IMR-90 (cell line): ENCODE data around the gene TBX4. TPM values are rescaled to one million over a fixed set of nuclear protein-coding genes. Genes with fewer than 3 reads are reported as not detected.
"Not testable (repeated sequence)": the region's sequence is repeated elsewhere in the genome, so short reads cannot be mapped to it uniquely, and the experiment has no call there.

Experiments used
- ATAC-seq: fragments of 200-7000 bp; cut with Tn5 transposase; 2 replicates; pipeline ENCODE4 v1.9.1; 2020; ENCODE audit warnings: low read depth, mild to moderate bottlenecking, moderate library complexity
- BruUV-seq: library from RNA; stranded (reverse); fragments of 400-500 nt; replicated peaks from 2 replicates; lab custom pipeline; 2021; lab: Mats Ljungman, UMichigan
- CTCF ChIA-PET: fragments of 300-600 bp; formaldehyde crosslinking; extraction: SDS; loops from one replicate; lab custom pipeline; 2021; ENCODE audit warnings: antibody characterized with exemption; lab: Yijun Ruan, JAX
- POLR2A ChIA-PET: fragments of 300-600 bp; sonication (Branson Sonifier 250); formaldehyde crosslinking; loops from one replicate; lab custom pipeline; 2022; ENCODE audit warnings: antibody characterized with exemption; ENCODE audit not compliant: unreplicated experiment; lab: Charles Lee
- DNase-seq: peaks from one replicate; pipeline ENCODE4 v3.0.0; 2013
- H2AFZ ChIP-seq: replicated peaks from 2 replicates; pipeline ENCODE3; 2013; ENCODE audit warnings: low read length, mild to moderate bottlenecking; ENCODE audit not compliant: poor library complexity
- H2AK5ac ChIP-seq: 2 replicates; pipeline ENCODE4 v1.6.1; 2013; ENCODE audit warnings: low read depth, low read length, inconsistent platforms
- H2AK9ac ChIP-seq: replicated peaks from 2 replicates; pipeline ENCODE3; 2013; ENCODE audit warnings: mild to moderate bottlenecking, low read depth, low read length, moderate library complexity; ENCODE audit not compliant: poor library complexity
- H2BK120ac ChIP-seq: 2 replicates; pipeline ENCODE4 v1.6.1; 2013; ENCODE audit warnings: low read depth, low read length, inconsistent platforms
- H2BK15ac ChIP-seq: 3 replicates; pipeline ENCODE4 v1.6.1; 2013; ENCODE audit warnings: low read depth, low read length, inconsistent platforms
- H2BK20ac ChIP-seq: 2 replicates; pipeline ENCODE4 v1.6.1; 2013; ENCODE audit warnings: low read depth, mild to moderate bottlenecking, inconsistent platforms, low read length, moderate library complexity
- H2BK5ac ChIP-seq: 2 replicates; pipeline ENCODE4 v1.6.1; 2013; ENCODE audit warnings: mild to moderate bottlenecking, low read depth, low read length, inconsistent platforms; ENCODE audit not compliant: poor library complexity, severe bottlenecking
- H3K14ac ChIP-seq: replicated peaks from 2 replicates; pipeline ENCODE4 v1.6.1; 2013; ENCODE audit warnings: low read depth, low read length, inconsistent platforms
- H3K18ac ChIP-seq: 2 replicates; pipeline ENCODE4 v1.6.1; 2013; ENCODE audit warnings: low read depth, low read length, control low read depth
- H3K23ac ChIP-seq: 2 replicates; pipeline ENCODE4 v1.6.1; 2013; ENCODE audit warnings: low read depth, low read length, inconsistent platforms
- H3K27ac ChIP-seq: 2 replicates; pipeline ENCODE4 v1.5.1; 2013; ENCODE audit warnings: mild to moderate bottlenecking, control low read depth, low read length; ENCODE audit not compliant: insufficient read depth
- H3K27me3 ChIP-seq: 2 replicates; pipeline ENCODE4 v1.6.1; 2013; ENCODE audit warnings: low read length; ENCODE audit not compliant: control insufficient read depth, insufficient read depth
- H3K36me3 ChIP-seq: 2 replicates; pipeline ENCODE4 v1.6.1; 2013; ENCODE audit warnings: low read length, mixed read lengths; ENCODE audit not compliant: control insufficient read depth, insufficient read depth
- H3K4ac ChIP-seq: 2 replicates; pipeline ENCODE4 v1.6.1; 2013; ENCODE audit warnings: low read depth, low read length, inconsistent platforms
- H3K4me1 ChIP-seq: 2 replicates; pipeline ENCODE4 v1.6.1; 2013; ENCODE audit warnings: low read length, mixed read lengths; ENCODE audit not compliant: control insufficient read depth, insufficient read depth
- H3K4me2 ChIP-seq: 2 replicates; pipeline ENCODE4 v1.6.1; 2013; ENCODE audit warnings: low read depth, mild to moderate bottlenecking, control low read depth, low read length, moderate library complexity
- H3K4me3 ChIP-seq: 2 replicates; pipeline ENCODE4 v1.5.1; 2013; ENCODE audit warnings: low read depth, mild to moderate bottlenecking, control low read depth, low read length, moderate library complexity; ENCODE audit not compliant: insufficient read depth
- H3K56ac ChIP-seq: 2 replicates; pipeline ENCODE4 v1.6.1; 2013; ENCODE audit warnings: low read length, inconsistent platforms; ENCODE audit not compliant: insufficient read depth; ENCODE audit errors: extremely low read depth
- H3K79me1 ChIP-seq, 2 experiments: 2 replicates each; pipeline ENCODE4 v1.6.1; 2013; ENCODE audit warnings: low read length in 2 of 2, inconsistent platforms in 1 of 2, low read depth in 1 of 2
- H3K9ac ChIP-seq: 2 replicates; pipeline ENCODE4 v1.6.1; 2013; ENCODE audit warnings: low read depth, low read length, control low read depth
- H3K9me1 ChIP-seq: 2 replicates; pipeline ENCODE4 v1.6.1; 2013; ENCODE audit warnings: low read length, inconsistent platforms; ENCODE audit not compliant: insufficient read depth
- H3K9me3 ChIP-seq: 2 replicates; pipeline ENCODE4 v1.6.1; 2013; ENCODE audit warnings: low read length; ENCODE audit not compliant: control insufficient read depth, insufficient read depth
- H4K20me1 ChIP-seq: 2 replicates; pipeline ENCODE4 v1.6.1; 2013; ENCODE audit warnings: low read length, inconsistent platforms; ENCODE audit not compliant: insufficient read depth
- H4K5ac ChIP-seq: 2 replicates; pipeline ENCODE4 v1.6.1; 2013; ENCODE audit warnings: mild to moderate bottlenecking, low read depth, low read length, control low read depth
- H4K8ac ChIP-seq, 2 experiments: 2 replicates each; pipeline ENCODE4 v1.6.1; 2013; ENCODE audit warnings: low read depth in 2 of 2, low read length in 2 of 2, control low read depth in 1 of 2, inconsistent platforms in 1 of 2
- H4K91ac ChIP-seq: 2 replicates; pipeline ENCODE4 v1.6.1; 2013; ENCODE audit warnings: low read depth, low read length, inconsistent platforms; ENCODE audit not compliant: insufficient read depth
- CTCF ChIP-seq: conservative IDR thresholded peaks from 2 replicates; pipeline ENCODE4 v1.5.1; 2012; ENCODE audit warnings: mild to moderate bottlenecking, low read depth, low read length, improper control_type of control experiment
- FOS ChIP-seq: fragments of 150-350 bp; IDR thresholded peaks from 2 replicates; pipeline ENCODE4 v1.6.1; 2016; ENCODE audit warnings: low read depth, low read length
- MAFK ChIP-seq: IDR thresholded peaks from 2 replicates; pipeline ENCODE4 v1.6.1; 2012; ENCODE audit warnings: low read depth, low read length, improper control_type of control experiment
- MXI1 ChIP-seq: IDR thresholded peaks from 2 replicates; pipeline ENCODE4 v1.6.1; 2012; ENCODE audit warnings: low read depth, mild to moderate bottlenecking, low read length, moderate library complexity, borderline replicate concordance
- RAD21 ChIP-seq: IDR thresholded peaks from 2 replicates; pipeline ENCODE4 v1.6.1; 2012; ENCODE audit warnings: low read length, improper control_type of control experiment
- WGBS, 2 experiments: methylation state at CpG; one replicate each; pipeline versions ENCODE4 v1.1.5 to v1.1.7; 2013; ENCODE audit warnings: missing lambda C conversion rate in 2 of 2; ENCODE audit not compliant: insufficient read length in 1 of 2; ENCODE audit errors: extremely low coverage in 2 of 2; 5-methylcytosine and 5-hydroxymethylcytosine counted together
- dilution Hi-C: fragments of 300-500 bp; cut with HindIII; formaldehyde crosslinking; loops from one replicate; pipeline ENCODE4 v1.14.3; 2018; ENCODE audit warnings: low sequenced_read_pairs; ENCODE audit not compliant: unreplicated experiment
- in situ Hi-C: fragments of 300-500 bp; cut with MboI; formaldehyde crosslinking; loops from 3 replicates; pipeline ENCODE4 v1.14.3; 2019; ENCODE audit warnings: low sequenced_read_pairs, inconsistent platforms, mixed read lengths
- intact Hi-C: fragments of 100-400 bp; cut with micrococcal nuclease; formaldehyde crosslinking; loops from 2 replicates; pipeline ENCODE4 v1.10.0; 2022
- polyA plus RNA-seq, 3 experiments: library from polyadenylated mRNA; depleted of rRNA; stranded (reverse); fragments of >200 nt; gene quantifications; 2 replicates each; pipeline ENCODE4 v1.2.3, GENCODE V29; 2012; ENCODE audit warnings: low replicate concordance in 1 of 3
- total RNA-seq: library from RNA; depleted of rRNA; stranded (reverse); fragments of >200 nt; gene quantifications from 2 replicates; pipeline ENCODE4 v1.2.3, GENCODE V29; 2012

The TBX4 gene
- total and polyA plus RNA-seq, 2 of the 4 experiments (the other 2 are of a cell fraction): 0.05 TPM; not detected in 1

- TF ChIP-seq CTCF (no peak), RAD21 (no peak), MAFK (no peak), FOS (no peak), MXI1 (no peak)
Observed at GRCh38 chr17:61429274-61429673, 22.9 kb upstream of the TBX4 start (continued).

- BruUV-seq, H4K8ac ChIP-seq, H3K4ac ChIP-seq, H3K9me1 ChIP-seq, H2AK9ac ChIP-seq, H2BK5ac ChIP-seq, DNase-seq, H3K9ac ChIP-seq, H2BK120ac ChIP-seq, H3K14ac ChIP-seq, H4K5ac ChIP-seq, H3K56ac ChIP-seq, H2AFZ ChIP-seq, H3K36me3 ChIP-seq, H3K4me2 ChIP-seq, H3K23ac ChIP-seq, POLR2A ChIA-PET, H3K79me1 ChIP-seq, dilution Hi-C loops, ATAC-seq, CTCF ChIA-PET, H4K20me1 ChIP-seq, H3K18ac ChIP-seq, H3K4me1 ChIP-seq, H3K27ac ChIP-seq, H3K27me3 ChIP-seq, H2AK5ac ChIP-seq, H2BK20ac ChIP-seq, H2BK15ac ChIP-seq, H3K4me3 ChIP-seq, H4K91ac ChIP-seq, intact Hi-C loops, H3K9me3 ChIP-seq: not testable (repeated sequence)
- in situ Hi-C loops: loop anchor here (10.0 kb wide), 1 partner anchor 415 kb away; no protein-coding TSS in a partner anchor
- 88% methylated on average over 3 of the region's 6 CpGs; no CpG with 5 or more reads in 1 of the 2 experiments for WGBS, 2 experiments
Observed at GRCh38 chr17:61429831-61430230, 22.4 kb upstream of the TBX4 start.
